ENCODE results near the gene RPP25. TPM values are rescaled to one million over a fixed set of nuclear protein-coding genes. Genes with fewer than 3 reads are reported as not detected.

RPP25 gene
- total RNA-seq, 2 experiments from 2014 or later = 0.14 to 0.45 TPM

DNA sequence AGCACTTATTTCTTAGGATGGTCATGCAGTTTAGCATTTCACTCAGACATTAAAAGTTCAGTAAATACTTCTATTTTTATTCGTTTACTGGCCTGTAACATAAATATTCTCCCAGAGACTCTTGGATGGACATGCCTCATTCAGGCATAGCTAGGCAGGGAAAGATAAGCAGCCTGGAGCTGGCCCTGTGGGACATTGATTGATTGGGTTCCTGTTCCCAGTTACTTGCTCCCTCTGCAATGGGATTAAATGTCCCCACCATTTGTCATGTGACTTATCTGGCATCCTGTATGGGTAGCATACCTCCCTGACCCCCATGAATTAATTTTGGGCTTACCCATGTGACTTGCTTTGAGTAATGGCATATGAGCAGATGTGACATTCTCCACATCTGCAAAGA is 36.0 kb upstream of the RPP25 start:
- no peak overlapping the region for H3K4me3 ChIP-seq (ENCODE audit: low read length)
- H3K27ac Mint-ChIP-seq = no peak overlapping the region
- DNase-seq (no peak), ATAC-seq (ENCODE audit: poor library complexity) (no peak)
- no peaks in the 10 kb centered on the region for H3K36me3 ChIP-seq (ENCODE audit: insufficient read depth, low read length)
- H3K27ac ChIP-seq (ENCODE audit: low read depth in 1 of 2, low read length in 2 of 2) = no peak overlapping the region
- H3K4me1 ChIP-seq (ENCODE audit: insufficient read depth, low read length) = peaks cover 16% of the 10 kb centered on the region
- POLR2A ChIA-PET = no interaction called here
- intact Hi-C loops (cut with DNase I, micrococcal nuclease) = loop anchor here in 1 of 2 experiments (10.0 kb wide), 1 partner anchor 462 kb away; the partner anchor contains the start of gene SIN3A
- H3K4me3 Mint-ChIP-seq = no peak overlapping the region
- H3K27me3 Mint-ChIP-seq = peaks cover 25% of the 10 kb centered on the region
- H3K4me1 Mint-ChIP-seq (ENCODE audit: low read depth) = peaks cover 22% of the 10 kb centered on the region
- no peaks in the 10 kb centered on the region for H3K9me3 ChIP-seq (ENCODE audit: control insufficient read depth in 1 of 2, insufficient read depth in 1 of 2, low read length in 2 of 2)
- H3K36me3 Mint-ChIP-seq (ENCODE audit: low read depth) = no peaks in the 10 kb centered on the region
- no peaks in the 10 kb centered on the region for H3K9me3 Mint-ChIP-seq
- TF ChIP-seq, protein P1, sequence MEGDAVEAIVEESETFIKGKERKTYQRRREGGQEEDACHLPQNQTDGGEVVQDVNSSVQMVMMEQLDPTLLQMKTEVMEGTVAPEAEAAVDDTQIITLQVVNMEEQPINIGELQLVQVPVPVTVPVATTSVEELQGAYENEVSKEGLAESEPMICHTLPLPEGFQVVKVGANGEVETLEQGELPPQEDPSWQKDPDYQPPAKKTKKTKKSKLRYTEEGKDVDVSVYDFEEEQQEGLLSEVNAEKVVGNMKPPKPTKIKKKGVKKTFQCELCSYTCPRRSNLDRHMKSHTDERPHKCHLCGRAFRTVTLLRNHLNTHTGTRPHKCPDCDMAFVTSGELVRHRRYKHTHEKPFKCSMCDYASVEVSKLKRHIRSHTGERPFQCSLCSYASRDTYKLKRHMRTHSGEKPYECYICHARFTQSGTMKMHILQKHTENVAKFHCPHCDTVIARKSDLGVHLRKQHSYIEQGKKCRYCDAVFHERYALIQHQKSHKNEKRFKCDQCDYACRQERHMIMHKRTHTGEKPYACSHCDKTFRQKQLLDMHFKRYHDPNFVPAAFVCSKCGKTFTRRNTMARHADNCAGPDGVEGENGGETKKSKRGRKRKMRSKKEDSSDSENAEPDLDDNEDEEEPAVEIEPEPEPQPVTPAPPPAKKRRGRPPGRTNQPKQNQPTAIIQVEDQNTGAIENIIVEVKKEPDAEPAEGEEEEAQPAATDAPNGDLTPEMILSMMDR (IDR thresholded peaks at IDR 0.05) = no peak
- peaks cover 13 to 16% of the 10 kb centered on the region in 2 experiments for H3K27me3 ChIP-seq (ENCODE audit: control insufficient read depth in 1 of 2, insufficient read depth in 2 of 2, low read length in 2 of 2)
- CTCF ChIA-PET = no interaction called here

DNA sequence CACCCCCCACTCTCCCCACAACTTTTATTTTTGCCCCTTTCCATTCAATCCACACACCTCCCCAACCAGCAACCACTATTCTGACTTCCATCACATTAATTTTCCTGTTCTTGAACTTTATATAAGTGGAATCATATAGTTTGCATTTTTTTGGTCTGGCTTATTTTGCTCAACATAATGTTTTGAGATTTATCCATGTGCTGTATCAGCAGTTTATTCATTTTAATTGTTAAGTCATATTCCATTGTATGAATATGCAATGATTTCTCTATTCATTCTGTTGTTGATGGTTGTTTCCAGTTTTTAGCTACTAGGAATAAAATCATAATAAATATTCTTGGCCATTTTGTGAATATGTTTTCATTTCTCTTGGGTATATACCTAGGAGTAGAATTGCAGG is 33.0 kb upstream of the RPP25 start:
- no peak for ATAC-seq (ENCODE audit: poor library complexity)
- no peaks in the 10 kb centered on the region for H3K27me3 ChIP-seq (ENCODE audit: control insufficient read depth in 1 of 2, insufficient read depth in 2 of 2, low read length in 2 of 2)
- H3K9me3 Mint-ChIP-seq = no peaks in the 10 kb centered on the region
- no peak for DNase-seq
- intact Hi-C loops (cut with DNase I, micrococcal nuclease) = no loop called here
- ChIA-PET CTCF (no interaction called here), POLR2A (no interaction called here)
- no peaks in the 10 kb centered on the region for H3K4me1 Mint-ChIP-seq (ENCODE audit: low read depth)
- H3K4me3 ChIP-seq (ENCODE audit: low read length) = no peak overlapping the region
- peaks cover 19% of the 10 kb centered on the region for H3K27me3 Mint-ChIP-seq
- no peaks in the 10 kb centered on the region for H3K9me3 ChIP-seq (ENCODE audit: control insufficient read depth in 1 of 2, insufficient read depth in 1 of 2, low read length in 2 of 2)
- no peak overlapping the region for H3K27ac Mint-ChIP-seq
- no peak overlapping the region for H3K4me3 Mint-ChIP-seq
- TF ChIP-seq, protein P1 (IDR thresholded peaks at IDR 0.05) = no peak
- no peak overlapping the region for H3K27ac ChIP-seq (ENCODE audit: low read depth in 1 of 2, low read length in 2 of 2)
- H3K36me3 Mint-ChIP-seq (ENCODE audit: low read depth) = no peaks in the 10 kb centered on the region
- no peaks in the 10 kb centered on the region for H3K4me1 ChIP-seq (ENCODE audit: insufficient read depth, low read length)
- no peaks in the 10 kb centered on the region for H3K36me3 ChIP-seq (ENCODE audit: insufficient read depth, low read length)

DNA sequence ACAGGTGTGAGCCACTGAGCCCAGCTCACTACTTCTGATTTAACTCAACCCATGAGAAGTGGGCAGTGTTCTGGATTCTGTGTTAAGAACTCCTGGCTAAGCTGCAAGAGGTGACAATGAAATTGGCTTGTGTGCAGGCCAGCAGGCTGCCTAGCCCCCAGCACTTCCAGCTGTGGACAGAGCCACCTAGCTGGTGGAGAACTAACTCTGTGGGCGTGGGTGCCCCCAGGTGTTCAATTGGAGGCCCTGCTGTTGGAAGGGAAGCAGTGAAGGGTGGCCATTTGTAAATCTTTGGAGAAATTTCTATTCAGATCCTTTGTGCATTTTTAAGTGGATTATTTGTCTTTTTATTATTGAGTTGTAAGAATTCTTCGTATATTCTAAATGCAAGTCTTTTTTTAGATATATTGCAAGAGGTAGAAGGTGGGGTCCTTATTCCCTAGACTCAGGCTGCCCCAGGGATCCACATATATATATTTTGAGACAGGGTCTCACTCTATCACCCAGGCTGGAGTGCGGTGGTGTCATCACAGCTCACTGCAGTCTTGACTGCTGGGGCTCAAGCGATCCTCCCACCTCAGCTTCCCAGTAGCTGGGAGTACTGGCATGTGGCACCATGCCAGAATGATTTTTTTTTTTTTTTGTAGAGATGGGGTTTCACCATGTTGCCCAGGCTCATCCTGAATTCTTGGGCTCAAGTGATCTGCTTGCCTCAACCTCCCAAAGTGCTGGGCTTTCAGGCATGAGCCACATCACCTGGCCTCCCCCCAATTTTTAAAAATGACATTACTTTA is 31.6 kb upstream of the RPP25 start:
- no peaks in the 10 kb centered on the region for H3K4me1 ChIP-seq (ENCODE audit: insufficient read depth, low read length)
- H3K27me3 Mint-ChIP-seq = peaks cover 24% of the 10 kb centered on the region
- H3K4me1 Mint-ChIP-seq (ENCODE audit: low read depth) = no peaks in the 10 kb centered on the region
- no peaks in the 10 kb centered on the region for H3K27me3 ChIP-seq (ENCODE audit: control insufficient read depth in 1 of 2, insufficient read depth in 2 of 2, low read length in 2 of 2)
- H3K36me3 Mint-ChIP-seq (ENCODE audit: low read depth) = no peaks in the 10 kb centered on the region
- ATAC-seq (ENCODE audit: poor library complexity) = peak; percentile 79
- no peak overlapping the region for H3K4me3 Mint-ChIP-seq
- H3K27ac ChIP-seq (ENCODE audit: low read depth in 1 of 2, low read length in 2 of 2) = no peak overlapping the region
- no peak overlapping the region for H3K27ac Mint-ChIP-seq
- ChIA-PET POLR2A (no interaction called here), CTCF (interaction anchor here (0.8 to 0.9 kb wide), 2 partner anchors 25 to 33 kb away, joined by 3 read pairs; no protein-coding TSS in a partner anchor)
- no peak overlapping the region for H3K4me3 ChIP-seq (ENCODE audit: low read length)
- TF ChIP-seq, protein P1 (IDR thresholded peaks at IDR 0.05) = peak; percentile 47
- intact Hi-C loops (cut with DNase I, micrococcal nuclease) = no loop called here
- H3K9me3 ChIP-seq (ENCODE audit: control insufficient read depth in 1 of 2, insufficient read depth in 1 of 2, low read length in 2 of 2) = no peaks in the 10 kb centered on the region
- no peaks in the 10 kb centered on the region for H3K36me3 ChIP-seq (ENCODE audit: insufficient read depth, low read length)
- DNase-seq = peak in 9 of 14 experiments; percentile 7 to 56 (median 26)
- no peaks in the 10 kb centered on the region for H3K9me3 Mint-ChIP-seq

Data from CD4-positive, alpha-beta T cell (primary cell).